WERI-Rb-1 (cell line): ENCODE results near the gene FOLR1.

Experiments
- DNase-seq: peaks from one replicate; pipeline ENCODE4 v3.0.0-alpha.2; 2020
- H3K27ac ChIP-seq: fragments of 250-450 bp; sonication (Bioruptor Pico); 2 replicates; pipeline ENCODE4 v1.5.1; 2020; ENCODE audit warnings: mild to moderate bottlenecking, moderate library complexity
- H3K27me3 ChIP-seq: fragments of 250-450 bp; sonication (Bioruptor Pico); 2 replicates; pipeline ENCODE4 v1.5.1; 2021; ENCODE audit warnings: mild to moderate bottlenecking, low read depth, moderate library complexity; ENCODE audit not compliant: insufficient read depth, severe bottlenecking
- H3K36me3 ChIP-seq: fragments of 250-450 bp; sonication (Bioruptor Pico); 2 replicates; pipeline ENCODE4 v1.5.1; 2020; ENCODE audit warnings: mild to moderate bottlenecking, moderate library complexity
- H3K4me3 ChIP-seq: 2 replicates; pipeline ENCODE4 v1.5.1; 2011; ENCODE audit warnings: low read depth, mild to moderate bottlenecking, control low read depth, low read length
- H3K9me3 ChIP-seq: fragments of 250-450 bp; sonication (Bioruptor Pico); 2 replicates; pipeline ENCODE4 v1.5.1; 2021; ENCODE audit warnings: mild to moderate bottlenecking, moderate library complexity; ENCODE audit not compliant: severe bottlenecking
- TF ChIP-seq, protein P1 (sequence below): IDR thresholded peaks from 2 replicates; pipeline ENCODE4 v1.5.1; 2011; ENCODE audit warnings: low read depth, mild to moderate bottlenecking, control low read depth, inconsistent platforms, low read length

The FOLR1 gene

GRCh38 chr11:72236083-72236697 is 44.2 kb downstream of the FOLR1 start:
- peaks cover 78% of the 10 kb centered on the region for H3K36me3 ChIP-seq
- TF ChIP-seq, protein P1, sequence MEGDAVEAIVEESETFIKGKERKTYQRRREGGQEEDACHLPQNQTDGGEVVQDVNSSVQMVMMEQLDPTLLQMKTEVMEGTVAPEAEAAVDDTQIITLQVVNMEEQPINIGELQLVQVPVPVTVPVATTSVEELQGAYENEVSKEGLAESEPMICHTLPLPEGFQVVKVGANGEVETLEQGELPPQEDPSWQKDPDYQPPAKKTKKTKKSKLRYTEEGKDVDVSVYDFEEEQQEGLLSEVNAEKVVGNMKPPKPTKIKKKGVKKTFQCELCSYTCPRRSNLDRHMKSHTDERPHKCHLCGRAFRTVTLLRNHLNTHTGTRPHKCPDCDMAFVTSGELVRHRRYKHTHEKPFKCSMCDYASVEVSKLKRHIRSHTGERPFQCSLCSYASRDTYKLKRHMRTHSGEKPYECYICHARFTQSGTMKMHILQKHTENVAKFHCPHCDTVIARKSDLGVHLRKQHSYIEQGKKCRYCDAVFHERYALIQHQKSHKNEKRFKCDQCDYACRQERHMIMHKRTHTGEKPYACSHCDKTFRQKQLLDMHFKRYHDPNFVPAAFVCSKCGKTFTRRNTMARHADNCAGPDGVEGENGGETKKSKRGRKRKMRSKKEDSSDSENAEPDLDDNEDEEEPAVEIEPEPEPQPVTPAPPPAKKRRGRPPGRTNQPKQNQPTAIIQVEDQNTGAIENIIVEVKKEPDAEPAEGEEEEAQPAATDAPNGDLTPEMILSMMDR: no peak
- no peak overlapping the region for H3K27ac ChIP-seq

GRCh38 chr11:72236774-72237111 is 44.8 kb downstream of the FOLR1 start:
- Histone ChIP-seq H3K4me3 (no peak overlapping the region), H3K9me3 (no peaks in the 10 kb centered on the region), H3K36me3 (peaks cover 73% of the 10 kb centered on the region), H3K27me3 (no peaks in the 10 kb centered on the region), H3K27ac (peak overlapping the region; percentile 22; the same call in 1 of the 2 replicates)
- no peak for DNase-seq
- TF ChIP-seq, protein P1: no peak

More at GRCh38 chr11:72236083-72236697, 44.2 kb downstream of the FOLR1 start:
- Histone ChIP-seq H3K9me3 (no peaks in the 10 kb centered on the region), H3K27me3 (no peaks in the 10 kb centered on the region), H3K4me3 (no peak overlapping the region)
- no peak for DNase-seq

DNA sequence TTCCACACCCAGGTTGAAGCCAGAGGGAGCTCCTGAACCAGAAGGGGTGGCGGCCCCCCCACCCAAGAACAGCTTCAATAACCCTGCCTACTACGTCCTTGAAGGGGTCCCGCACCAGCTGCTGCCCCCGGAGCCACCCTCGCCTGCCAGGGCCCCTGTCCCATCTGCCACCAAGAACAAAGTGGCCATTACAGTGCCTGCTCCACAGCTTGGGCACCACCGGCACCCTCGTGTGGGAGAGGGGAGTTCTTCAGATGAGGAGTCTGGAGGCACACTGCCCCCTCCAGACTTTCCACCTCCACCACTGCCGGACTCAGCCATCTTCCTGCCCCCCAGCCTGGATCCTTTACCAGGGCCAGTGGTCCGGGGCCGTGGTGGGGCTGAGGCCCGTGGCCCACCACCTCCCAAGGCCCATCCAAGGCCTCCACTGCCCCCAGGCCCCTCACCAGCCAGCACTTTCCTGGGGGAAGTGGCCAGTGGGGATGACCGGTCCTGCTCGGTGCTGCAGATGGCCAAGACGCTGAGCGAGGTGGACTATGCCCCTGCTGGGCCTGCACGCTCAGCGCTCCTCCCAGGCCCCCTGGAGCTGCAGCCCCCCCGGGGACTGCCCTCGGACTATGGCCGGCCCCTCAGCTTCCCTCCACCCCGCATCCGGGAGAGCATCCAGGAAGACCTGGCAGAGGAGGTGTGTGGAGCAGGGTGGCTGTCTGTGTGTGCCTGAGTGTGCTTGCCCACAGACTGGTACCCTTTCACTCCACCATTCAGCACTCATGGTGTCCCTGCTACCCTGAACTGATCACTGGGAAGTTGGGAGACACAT is 45.4 kb downstream of the FOLR1 start:
- H3K9me3 ChIP-seq: no peaks in the 10 kb centered on the region
- H3K36me3 ChIP-seq: peaks cover 67% of the 10 kb centered on the region
- DNase-seq: no peak
- peak overlapping the region; percentile 22; the same call in 1 of the 2 replicates for H3K27ac ChIP-seq
- TF ChIP-seq, protein P1: peak; percentile 30; the same call in 1 of the 2 replicates
- H3K27me3 ChIP-seq: no peaks in the 10 kb centered on the region
- no peak overlapping the region for H3K4me3 ChIP-seq

- H3K4me3 ChIP-seq: no peak overlapping the region
- DNase-seq: peak; percentile 77
- no peaks in the 10 kb centered on the region for H3K27me3 ChIP-seq
- TF ChIP-seq, protein P1: peak; percentile 90
- H3K36me3 ChIP-seq: peaks cover 60% of the 10 kb centered on the region
- H3K9me3 ChIP-seq: no peaks in the 10 kb centered on the region
- no peak overlapping the region; the same call in 1 of the 2 replicates for H3K27ac ChIP-seq
These were observed 46.1 kb downstream of the FOLR1 start for GRCh38 chr11:72238040-72238450.

DNA sequence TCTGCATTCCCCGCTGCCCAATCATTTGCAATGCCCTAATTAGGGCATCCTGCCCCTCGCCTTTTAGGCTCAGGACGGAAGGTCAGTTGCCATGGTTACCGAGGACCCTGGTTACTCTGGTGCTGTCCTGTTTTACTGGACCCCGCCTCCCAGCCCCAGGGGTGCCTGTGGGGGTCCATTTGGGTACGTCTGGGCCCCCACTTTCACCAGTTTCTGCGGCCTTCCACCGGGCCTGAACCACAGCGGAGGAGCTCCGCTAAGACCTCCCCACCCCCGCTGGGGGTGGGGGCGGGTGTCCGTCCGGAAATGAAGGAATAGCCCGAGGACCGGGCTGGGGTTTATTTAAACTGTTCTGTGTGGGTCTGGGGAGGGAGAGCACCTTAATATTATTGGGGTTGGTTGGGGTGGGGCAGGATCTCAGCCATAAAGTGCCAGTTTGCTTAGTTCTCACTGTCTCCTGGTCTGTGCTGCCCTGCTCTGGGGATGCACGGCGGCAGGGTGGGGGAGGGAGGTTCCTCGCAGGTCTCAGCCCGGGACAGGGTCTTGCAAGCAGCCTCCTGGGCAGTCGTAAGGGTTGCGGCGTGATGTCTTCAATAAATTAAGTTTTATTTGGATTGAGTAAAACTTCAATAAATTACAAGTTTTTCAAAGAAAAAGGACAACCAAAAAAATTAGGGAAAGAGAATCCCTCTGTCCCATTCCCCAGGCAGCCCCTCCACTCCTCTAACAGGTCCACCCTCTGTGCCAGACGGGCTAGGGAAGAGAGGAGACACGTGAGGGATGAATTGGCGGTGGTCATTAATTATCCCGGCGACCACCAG is 46.8 kb downstream of the FOLR1 start:
- Histone ChIP-seq H3K36me3 (peaks cover 53% of the 10 kb centered on the region), H3K27me3 (no peaks in the 10 kb centered on the region), H3K4me3 (no peak overlapping the region), H3K9me3 (peaks cover 2% of the 10 kb centered on the region), H3K27ac (no peak overlapping the region)
- no peak for DNase-seq
- TF ChIP-seq, protein P1: no peak
